Ovary (tissue), 3 donors: ENCODE measurements around the gene SORCS2.

ENCODE experiments used
- EP300 ChIP-seq: sonication (generic); formaldehyde crosslinking; IDR thresholded peaks from one replicate; pipeline ENCODE4 v1.6.1; 2017; ENCODE audit warnings: antibody characterized with exemption
- POLR2A ChIP-seq: fragments of 450-650 bp; IDR thresholded peaks from one replicate; pipeline ENCODE4 v1.6.1; 2017; ENCODE audit warnings: antibody characterized with exemption, mild to moderate bottlenecking, moderate library complexity
- TF ChIP-seq, protein P1 (sequence below), 3 donors: fragments of 450-650 bp in 2 of 3; fragments of 200-600 bp in 1 of 3; IDR thresholded peaks; one replicate each; pipeline versions ENCODE4 v1.5.1 to v1.8.0; 2016 to 2022; ENCODE audit warnings: antibody characterized with exemption in 3 of 3, mild to moderate bottlenecking in 1 of 3
- donor health status: DM: no; HTN: no; CAD: no.

DNA sequence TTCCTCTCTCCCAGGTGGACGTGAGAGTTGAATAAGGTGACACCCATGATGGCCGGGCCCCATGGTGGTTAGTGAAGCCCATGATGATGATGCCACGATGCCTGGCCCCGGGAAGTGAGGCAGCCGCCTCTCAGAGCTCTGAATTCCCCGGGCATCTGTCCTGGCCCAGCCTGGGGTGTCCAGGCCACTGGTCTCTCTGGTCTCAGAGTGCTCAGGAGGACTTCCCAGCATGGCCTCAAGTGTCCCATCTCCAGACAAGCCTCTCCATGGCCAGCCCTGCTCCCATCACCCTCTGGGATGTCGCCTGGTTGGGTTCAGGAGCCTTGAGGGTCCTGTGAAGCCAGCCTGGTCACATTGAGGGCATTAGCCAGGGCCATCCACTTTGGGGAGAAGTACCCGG, 267.1 kb downstream of the SORCS2 start:
- TF ChIP-seq, protein P1, sequence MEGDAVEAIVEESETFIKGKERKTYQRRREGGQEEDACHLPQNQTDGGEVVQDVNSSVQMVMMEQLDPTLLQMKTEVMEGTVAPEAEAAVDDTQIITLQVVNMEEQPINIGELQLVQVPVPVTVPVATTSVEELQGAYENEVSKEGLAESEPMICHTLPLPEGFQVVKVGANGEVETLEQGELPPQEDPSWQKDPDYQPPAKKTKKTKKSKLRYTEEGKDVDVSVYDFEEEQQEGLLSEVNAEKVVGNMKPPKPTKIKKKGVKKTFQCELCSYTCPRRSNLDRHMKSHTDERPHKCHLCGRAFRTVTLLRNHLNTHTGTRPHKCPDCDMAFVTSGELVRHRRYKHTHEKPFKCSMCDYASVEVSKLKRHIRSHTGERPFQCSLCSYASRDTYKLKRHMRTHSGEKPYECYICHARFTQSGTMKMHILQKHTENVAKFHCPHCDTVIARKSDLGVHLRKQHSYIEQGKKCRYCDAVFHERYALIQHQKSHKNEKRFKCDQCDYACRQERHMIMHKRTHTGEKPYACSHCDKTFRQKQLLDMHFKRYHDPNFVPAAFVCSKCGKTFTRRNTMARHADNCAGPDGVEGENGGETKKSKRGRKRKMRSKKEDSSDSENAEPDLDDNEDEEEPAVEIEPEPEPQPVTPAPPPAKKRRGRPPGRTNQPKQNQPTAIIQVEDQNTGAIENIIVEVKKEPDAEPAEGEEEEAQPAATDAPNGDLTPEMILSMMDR (IDR thresholded peaks at IDR 0.05), result no peak
- TF ChIP-seq POLR2A, result no peak
- no peak for TF ChIP-seq EP300
